ENCODE results near the gene ANO4. TPM values are rescaled to one million over a fixed set of nuclear protein-coding genes. Genes with fewer than 3 reads are reported as not detected.

The ANO4 gene
- total and polyA plus RNA-seq, 2 donors = 0.28 to 0.89 TPM

DNA sequence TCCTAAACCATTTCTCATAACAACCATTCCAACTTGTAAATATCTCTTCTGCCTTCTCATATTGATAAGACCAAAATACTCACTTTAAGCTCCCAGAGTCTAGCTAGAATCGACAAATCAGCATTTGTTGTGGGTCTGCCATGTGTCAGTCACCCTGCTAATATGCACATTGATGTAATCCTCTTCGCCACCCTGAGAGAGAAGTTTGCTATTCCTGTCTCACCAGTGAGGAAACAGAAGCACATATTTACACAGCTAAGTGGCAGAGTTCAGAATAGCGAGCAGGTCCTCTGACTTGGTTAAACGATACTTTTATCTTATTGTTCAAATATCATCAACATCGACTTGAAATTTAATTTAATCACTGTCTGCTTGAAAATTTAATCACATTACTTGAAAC, 142.1 kb downstream of the ANO4 start:
- H3K4me3 ChIP-seq (ENCODE audit: low read length in 2 of 2) = no peak overlapping the region
- WGBS = 85% methylated on average over 5 of the region's 5 CpGs

DNA sequence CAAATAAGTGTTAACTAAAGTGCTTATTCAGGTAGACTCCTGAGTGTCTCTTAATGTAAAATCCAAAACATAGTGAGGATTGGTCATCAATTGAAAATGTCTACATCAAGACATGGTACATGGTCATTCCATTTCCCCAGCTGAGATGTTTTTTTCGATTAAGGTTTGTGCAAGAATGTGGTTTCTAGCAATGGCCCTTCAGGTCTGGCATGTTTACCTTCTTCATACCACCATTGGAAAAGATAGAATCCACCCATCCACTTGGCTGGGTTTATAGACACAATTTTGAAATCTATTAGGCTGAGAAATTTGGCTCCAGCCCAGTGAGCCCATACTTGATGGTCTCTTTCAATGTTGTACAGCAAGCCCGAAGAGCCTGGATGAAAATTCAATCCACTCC, 145.9 kb downstream of the ANO4 start:
- DNase-seq (ENCODE audit: low read depth in 6 of 9, low spot score in 9 of 9) = no peak

More for the DNA sequence above, 142.1 kb downstream of the ANO4 start:
- Histone ChIP-seq H3K27ac (ENCODE audit: low read depth in 1 of 2, low read length in 1 of 2) (no peak overlapping the region), H3K4me1 (ENCODE audit: control insufficient read depth in 2 of 2, insufficient read depth in 2 of 2, low read length in 2 of 2) (no peaks in the 10 kb centered on the region), H3K36me3 (ENCODE audit: control insufficient read depth in 2 of 2, insufficient read depth in 2 of 2, low read length in 1 of 2) (no peaks in the 10 kb centered on the region), H3K9me3 (ENCODE audit: control insufficient read depth in 2 of 2, insufficient read depth in 1 of 2, low read length in 1 of 2) (no peaks in the 10 kb centered on the region), H3K27me3 (ENCODE audit: control insufficient read depth in 2 of 2, insufficient read depth in 1 of 2, low read length in 1 of 2) (no peaks in the 10 kb centered on the region)
- DNase-seq (ENCODE audit: low read depth in 6 of 9, low spot score in 9 of 9) = no peak

DNA sequence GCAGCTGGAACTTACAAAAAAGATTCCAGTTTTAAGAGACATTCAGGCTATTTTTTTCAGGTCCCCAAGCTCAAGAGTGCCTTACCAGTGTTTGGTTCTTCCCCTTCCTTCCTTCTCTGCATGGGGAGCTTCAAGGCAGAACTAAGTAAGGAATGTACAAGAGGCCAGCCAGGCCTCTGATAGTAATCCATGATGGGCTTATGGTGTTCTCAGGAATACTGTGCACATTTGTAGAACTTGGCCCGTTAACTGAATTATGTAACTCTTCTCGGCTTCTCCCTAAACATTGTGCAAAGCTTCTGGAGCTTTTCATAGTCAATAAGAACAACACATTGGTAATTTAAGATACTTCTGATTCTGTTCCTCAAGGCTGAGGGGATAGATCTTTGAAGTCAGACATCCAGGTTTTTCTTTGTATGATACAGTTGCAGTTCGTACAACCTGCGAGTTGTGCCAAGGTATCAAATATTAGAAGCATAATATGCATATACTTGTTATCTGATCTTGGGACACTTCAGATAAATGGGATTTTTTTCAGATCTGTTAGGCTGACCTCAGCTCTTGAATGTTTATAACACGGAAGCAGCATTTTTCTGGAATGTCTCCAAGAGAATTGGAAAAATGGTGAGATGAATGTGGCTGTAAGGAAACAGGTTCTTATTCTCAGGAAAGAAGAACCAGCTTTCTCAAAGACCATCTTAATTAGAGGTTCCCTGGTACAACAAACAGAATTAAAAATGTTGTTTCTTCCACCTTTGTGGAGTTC, 148.6 kb downstream of the ANO4 start:
- Histone ChIP-seq H3K4me3 (ENCODE audit: low read length in 2 of 2) (no peak overlapping the region), H3K36me3 (ENCODE audit: control insufficient read depth in 2 of 2, insufficient read depth in 2 of 2, low read length in 1 of 2) (no peaks in the 10 kb centered on the region), H3K27me3 (ENCODE audit: control insufficient read depth in 2 of 2, insufficient read depth in 1 of 2, low read length in 1 of 2) (no peaks in the 10 kb centered on the region), H3K4me1 (ENCODE audit: control insufficient read depth in 2 of 2, insufficient read depth in 2 of 2, low read length in 2 of 2) (no peaks in the 10 kb centered on the region), H3K27ac (ENCODE audit: low read depth in 1 of 2, low read length in 1 of 2) (no peak overlapping the region), H3K9me3 (ENCODE audit: control insufficient read depth in 2 of 2, insufficient read depth in 1 of 2, low read length in 1 of 2) (no peaks in the 10 kb centered on the region)
- WGBS = 90% methylated on average over 5 of the region's 5 CpGs
- no peak for DNase-seq (ENCODE audit: low read depth in 6 of 9, low spot score in 9 of 9)

More for the DNA sequence above, 145.9 kb downstream of the ANO4 start:
- Histone ChIP-seq H3K27ac (ENCODE audit: low read depth in 1 of 2, low read length in 1 of 2) (no peak overlapping the region), H3K4me1 (ENCODE audit: control insufficient read depth in 2 of 2, insufficient read depth in 2 of 2, low read length in 2 of 2) (no peaks in the 10 kb centered on the region), H3K9me3 (ENCODE audit: control insufficient read depth in 2 of 2, insufficient read depth in 1 of 2, low read length in 1 of 2) (no peaks in the 10 kb centered on the region), H3K27me3 (ENCODE audit: control insufficient read depth in 2 of 2, insufficient read depth in 1 of 2, low read length in 1 of 2) (no peaks in the 10 kb centered on the region), H3K4me3 (ENCODE audit: low read length in 2 of 2) (no peak overlapping the region), H3K36me3 (ENCODE audit: control insufficient read depth in 2 of 2, insufficient read depth in 2 of 2, low read length in 1 of 2) (no peaks in the 10 kb centered on the region)
- WGBS = 88% methylated on average over 2 of the region's 2 CpGs

DNA sequence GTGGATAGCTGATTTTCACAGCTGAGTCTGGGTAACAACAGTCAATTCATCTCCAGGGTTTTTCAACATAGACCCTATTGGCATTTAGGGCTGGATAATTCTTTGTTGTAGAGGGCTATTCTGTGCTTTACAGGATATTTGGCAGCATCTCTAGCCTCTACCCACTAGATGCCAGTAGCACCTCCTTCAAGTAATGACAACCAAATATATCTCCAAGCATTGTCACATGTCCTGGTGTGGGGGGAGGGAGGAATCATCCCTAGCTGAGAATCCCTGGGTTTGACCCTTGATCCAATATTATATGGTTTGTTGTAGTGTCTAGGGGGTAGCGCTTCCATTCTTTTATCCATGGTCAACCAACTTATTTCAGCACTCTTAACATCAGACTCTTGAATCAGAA, 157.2 kb downstream of the ANO4 start:
- WGBS = 98% methylated on average over 1 of the region's 1 CpG
- no peaks in the 10 kb centered on the region for H3K36me3 ChIP-seq (ENCODE audit: control insufficient read depth in 2 of 2, insufficient read depth in 2 of 2, low read length in 1 of 2)
- H3K4me3 ChIP-seq (ENCODE audit: low read length in 2 of 2) = no peak overlapping the region
- H3K27me3 ChIP-seq (ENCODE audit: control insufficient read depth in 2 of 2, insufficient read depth in 1 of 2, low read length in 1 of 2) = no peaks in the 10 kb centered on the region
- H3K27ac ChIP-seq (ENCODE audit: low read depth in 1 of 2, low read length in 1 of 2) = no peak overlapping the region
- H3K4me1 ChIP-seq (ENCODE audit: control insufficient read depth in 2 of 2, insufficient read depth in 2 of 2, low read length in 2 of 2) = no peaks in the 10 kb centered on the region
- no peak for DNase-seq (ENCODE audit: low read depth in 6 of 9, low spot score in 9 of 9)
- no peaks in the 10 kb centered on the region for H3K9me3 ChIP-seq (ENCODE audit: control insufficient read depth in 2 of 2, insufficient read depth in 1 of 2, low read length in 1 of 2)

DNA sequence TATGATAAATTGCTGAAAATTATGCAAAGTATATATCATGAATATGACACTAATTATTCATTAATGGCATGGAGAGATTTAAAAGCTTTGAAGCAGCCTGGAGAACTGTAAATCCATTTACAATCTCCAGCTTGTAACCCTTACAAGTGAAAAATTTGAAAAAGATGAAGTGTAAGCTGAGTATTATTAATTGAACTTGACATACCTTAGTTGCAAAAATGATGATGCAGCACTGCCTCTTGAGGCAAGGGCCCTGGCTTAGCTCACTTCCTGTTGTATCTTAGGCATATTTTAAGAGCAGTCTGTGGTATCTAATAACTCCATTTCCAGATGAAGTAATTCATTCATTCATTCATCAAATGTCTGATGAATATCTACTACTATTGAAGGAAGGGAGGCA, 158.6 kb downstream of the ANO4 start:
- no peak for DNase-seq (ENCODE audit: low read depth in 6 of 9, low spot score in 9 of 9)

DNA sequence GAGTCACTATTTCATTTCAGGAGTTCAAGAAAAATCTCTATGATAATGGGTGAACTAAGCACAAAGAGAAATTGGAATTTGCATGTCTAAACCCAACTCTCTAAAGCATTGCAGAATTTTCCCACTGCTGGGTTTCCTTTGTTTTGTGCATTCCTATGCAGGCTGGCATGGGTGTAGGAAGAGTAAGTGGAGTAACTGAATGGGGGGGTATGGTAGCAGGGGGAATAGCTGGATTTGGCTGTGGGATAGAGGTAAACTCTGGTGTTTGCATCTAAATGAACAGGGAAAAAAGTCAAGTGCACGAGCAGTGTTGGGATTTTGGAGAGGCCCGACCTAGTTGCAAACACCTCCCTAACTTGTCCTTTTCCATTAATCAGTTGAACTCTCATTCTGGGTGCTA, 159.1 kb downstream of the ANO4 start:
- Histone ChIP-seq H3K4me1 (ENCODE audit: control insufficient read depth in 2 of 2, insufficient read depth in 2 of 2, low read length in 2 of 2) (no peaks in the 10 kb centered on the region), H3K27me3 (ENCODE audit: control insufficient read depth in 2 of 2, insufficient read depth in 1 of 2, low read length in 1 of 2) (no peaks in the 10 kb centered on the region), H3K27ac (ENCODE audit: low read depth in 1 of 2, low read length in 1 of 2) (no peak overlapping the region), H3K9me3 (ENCODE audit: control insufficient read depth in 2 of 2, insufficient read depth in 1 of 2, low read length in 1 of 2) (no peaks in the 10 kb centered on the region), H3K36me3 (ENCODE audit: control insufficient read depth in 2 of 2, insufficient read depth in 2 of 2, low read length in 1 of 2) (no peaks in the 10 kb centered on the region), H3K4me3 (ENCODE audit: low read length in 2 of 2) (no peak overlapping the region)
- no peak for DNase-seq (ENCODE audit: low read depth in 6 of 9, low spot score in 9 of 9)
- WGBS = 77% methylated on average over 2 of the region's 2 CpGs

More for the DNA sequence above, 158.6 kb downstream of the ANO4 start:
- Histone ChIP-seq H3K36me3 (ENCODE audit: control insufficient read depth in 2 of 2, insufficient read depth in 2 of 2, low read length in 1 of 2) (no peaks in the 10 kb centered on the region), H3K27ac (ENCODE audit: low read depth in 1 of 2, low read length in 1 of 2) (no peak overlapping the region), H3K9me3 (ENCODE audit: control insufficient read depth in 2 of 2, insufficient read depth in 1 of 2, low read length in 1 of 2) (no peaks in the 10 kb centered on the region), H3K4me3 (ENCODE audit: low read length in 2 of 2) (no peak overlapping the region), H3K27me3 (ENCODE audit: control insufficient read depth in 2 of 2, insufficient read depth in 1 of 2, low read length in 1 of 2) (no peaks in the 10 kb centered on the region), H3K4me1 (ENCODE audit: control insufficient read depth in 2 of 2, insufficient read depth in 2 of 2, low read length in 2 of 2) (no peaks in the 10 kb centered on the region)

DNA sequence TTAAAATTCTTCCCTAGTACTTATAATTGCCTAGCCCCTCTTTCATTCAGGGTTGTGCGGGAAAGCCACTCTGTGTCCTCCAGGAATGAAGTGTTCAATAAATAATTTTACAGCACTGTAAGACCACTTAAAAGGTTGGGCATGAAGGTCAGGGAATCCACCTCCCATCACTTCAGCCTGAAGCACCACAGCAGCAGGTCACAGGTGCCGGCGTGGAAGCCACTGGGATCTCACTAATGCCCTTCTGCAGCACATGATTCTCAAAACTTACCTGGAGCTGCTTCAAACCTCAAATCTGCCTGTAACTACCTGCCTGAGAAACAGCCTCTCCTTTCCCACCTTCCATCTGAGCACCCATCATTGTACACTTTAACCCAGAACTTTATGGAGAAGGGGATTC, 159.5 kb downstream of the ANO4 start:
- 98% methylated on average over 3 of the region's 3 CpGs for WGBS
- Histone ChIP-seq H3K4me1 (ENCODE audit: control insufficient read depth in 2 of 2, insufficient read depth in 2 of 2, low read length in 2 of 2) (no peaks in the 10 kb centered on the region), H3K9me3 (ENCODE audit: control insufficient read depth in 2 of 2, insufficient read depth in 1 of 2, low read length in 1 of 2) (no peaks in the 10 kb centered on the region), H3K36me3 (ENCODE audit: control insufficient read depth in 2 of 2, insufficient read depth in 2 of 2, low read length in 1 of 2) (no peaks in the 10 kb centered on the region), H3K27ac (ENCODE audit: low read depth in 1 of 2, low read length in 1 of 2) (no peak overlapping the region), H3K27me3 (ENCODE audit: control insufficient read depth in 2 of 2, insufficient read depth in 1 of 2, low read length in 1 of 2) (no peaks in the 10 kb centered on the region), H3K4me3 (ENCODE audit: low read length in 2 of 2) (no peak overlapping the region)
- DNase-seq (ENCODE audit: low read depth in 6 of 9, low spot score in 9 of 9) = no peak

DNA sequence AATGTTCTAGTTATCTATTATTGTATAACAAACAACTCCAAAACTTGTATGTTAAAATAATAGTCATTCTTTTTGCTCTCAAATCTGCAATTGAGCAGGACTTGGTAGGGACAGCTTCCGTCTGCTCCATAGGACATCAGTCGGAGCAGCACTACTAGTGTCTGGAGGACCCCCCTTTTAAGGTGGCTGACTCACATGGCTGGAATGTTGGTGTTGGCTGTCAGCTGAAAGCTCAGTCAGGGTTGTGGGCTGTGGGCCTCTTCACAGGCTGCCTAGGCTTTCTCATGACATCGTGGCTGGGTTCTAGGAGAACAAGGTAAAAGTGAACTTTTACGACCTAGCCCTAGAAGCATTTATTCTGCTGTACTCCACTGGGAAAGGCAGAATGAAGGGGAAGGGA, 160.6 kb downstream of the ANO4 start:
- Histone ChIP-seq H3K4me1 (ENCODE audit: control insufficient read depth in 2 of 2, insufficient read depth in 2 of 2, low read length in 2 of 2) (no peaks in the 10 kb centered on the region), H3K36me3 (ENCODE audit: control insufficient read depth in 2 of 2, insufficient read depth in 2 of 2, low read length in 1 of 2) (no peaks in the 10 kb centered on the region), H3K9me3 (ENCODE audit: control insufficient read depth in 2 of 2, insufficient read depth in 1 of 2, low read length in 1 of 2) (no peaks in the 10 kb centered on the region), H3K27ac (ENCODE audit: low read depth in 1 of 2, low read length in 1 of 2) (no peak overlapping the region), H3K27me3 (ENCODE audit: control insufficient read depth in 2 of 2, insufficient read depth in 1 of 2, low read length in 1 of 2) (no peaks in the 10 kb centered on the region), H3K4me3 (ENCODE audit: low read length in 2 of 2) (no peak overlapping the region)
- no peak for DNase-seq (ENCODE audit: low read depth in 6 of 9, low spot score in 9 of 9)
- 85% methylated on average over 4 of the region's 4 CpGs for WGBS

DNA sequence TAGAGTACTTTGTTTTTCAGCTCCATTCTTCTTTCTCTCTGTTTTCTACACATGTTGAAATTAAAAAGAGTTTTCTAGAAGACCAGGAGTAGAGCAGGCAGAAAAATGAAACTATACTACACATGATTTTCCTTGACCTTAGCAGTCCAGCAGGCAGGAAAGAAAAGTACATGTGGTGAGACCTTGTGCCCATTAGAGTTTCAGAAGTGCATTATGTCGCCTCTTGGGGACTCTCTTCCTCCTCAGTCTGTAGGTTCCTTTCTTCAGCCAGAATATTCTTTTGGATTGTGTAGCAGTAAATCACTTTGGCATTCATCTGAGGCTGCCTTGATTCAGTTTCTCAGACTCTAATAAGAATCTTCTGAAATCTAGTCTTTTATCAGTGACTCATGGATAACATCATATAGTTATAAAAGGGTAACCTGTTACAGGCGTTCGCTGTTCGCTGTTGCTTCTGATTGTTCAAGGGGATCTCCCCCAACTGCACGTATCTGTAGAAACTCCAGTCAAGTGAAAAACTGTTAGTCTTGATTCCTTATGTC, 161.8 kb downstream of the ANO4 start:
- no peak overlapping the region for H3K4me3 ChIP-seq (ENCODE audit: low read length in 2 of 2)
- H3K27ac ChIP-seq (ENCODE audit: low read depth in 1 of 2, low read length in 1 of 2) = no peak overlapping the region
- WGBS = 88% methylated on average over 5 of the region's 5 CpGs
- no peaks in the 10 kb centered on the region for H3K9me3 ChIP-seq (ENCODE audit: control insufficient read depth in 2 of 2, insufficient read depth in 1 of 2, low read length in 1 of 2)
- no peaks in the 10 kb centered on the region for H3K4me1 ChIP-seq (ENCODE audit: control insufficient read depth in 2 of 2, insufficient read depth in 2 of 2, low read length in 2 of 2)
- H3K27me3 ChIP-seq (ENCODE audit: control insufficient read depth in 2 of 2, insufficient read depth in 1 of 2, low read length in 1 of 2) = no peaks in the 10 kb centered on the region
- no peak for DNase-seq (ENCODE audit: low read depth in 6 of 9, low spot score in 9 of 9)
- H3K36me3 ChIP-seq (ENCODE audit: control insufficient read depth in 2 of 2, insufficient read depth in 2 of 2, low read length in 1 of 2) = no peaks in the 10 kb centered on the region

Measured in thymus (tissue), 11 donors.